Pericardium fibroblast (primary cell): ENCODE data around the gene BIRC5. TPM values are rescaled to one million over a fixed set of nuclear protein-coding genes. Genes with fewer than 3 reads are reported as not detected.

ENCODE experiments used
- total RNA-seq: library from RNA; depleted of rRNA; stranded (reverse); fragments of >200 nt; gene quantifications from 2 replicates; pipeline ENCODE4 v1.2.3, GENCODE V29; 2015

The BIRC5 gene
- 2.0 and 3.1 TPM in 2 replicates for total RNA-seq

DNA sequence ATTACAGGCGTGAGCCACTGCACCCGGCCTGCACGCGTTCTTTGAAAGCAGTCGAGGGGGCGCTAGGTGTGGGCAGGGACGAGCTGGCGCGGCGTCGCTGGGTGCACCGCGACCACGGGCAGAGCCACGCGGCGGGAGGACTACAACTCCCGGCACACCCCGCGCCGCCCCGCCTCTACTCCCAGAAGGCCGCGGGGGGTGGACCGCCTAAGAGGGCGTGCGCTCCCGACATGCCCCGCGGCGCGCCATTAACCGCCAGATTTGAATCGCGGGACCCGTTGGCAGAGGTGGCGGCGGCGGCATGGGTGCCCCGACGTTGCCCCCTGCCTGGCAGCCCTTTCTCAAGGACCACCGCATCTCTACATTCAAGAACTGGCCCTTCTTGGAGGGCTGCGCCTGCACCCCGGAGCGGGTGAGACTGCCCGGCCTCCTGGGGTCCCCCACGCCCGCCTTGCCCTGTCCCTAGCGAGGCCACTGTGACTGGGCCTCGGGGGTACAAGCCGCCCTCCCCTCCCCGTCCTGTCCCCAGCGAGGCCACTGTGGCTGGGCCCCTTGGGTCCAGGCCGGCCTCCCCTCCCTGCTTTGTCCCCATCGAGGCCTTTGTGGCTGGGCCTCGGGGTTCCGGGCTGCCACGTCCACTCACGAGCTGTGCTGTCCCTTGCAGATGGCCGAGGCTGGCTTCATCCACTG lies at the start of gene BIRC5:
BIRC5 (plus strand) TSS at position 238 of the 690 bp plus-strand sequence; CDS start at position 302, 64 bp downstream.

DNA sequence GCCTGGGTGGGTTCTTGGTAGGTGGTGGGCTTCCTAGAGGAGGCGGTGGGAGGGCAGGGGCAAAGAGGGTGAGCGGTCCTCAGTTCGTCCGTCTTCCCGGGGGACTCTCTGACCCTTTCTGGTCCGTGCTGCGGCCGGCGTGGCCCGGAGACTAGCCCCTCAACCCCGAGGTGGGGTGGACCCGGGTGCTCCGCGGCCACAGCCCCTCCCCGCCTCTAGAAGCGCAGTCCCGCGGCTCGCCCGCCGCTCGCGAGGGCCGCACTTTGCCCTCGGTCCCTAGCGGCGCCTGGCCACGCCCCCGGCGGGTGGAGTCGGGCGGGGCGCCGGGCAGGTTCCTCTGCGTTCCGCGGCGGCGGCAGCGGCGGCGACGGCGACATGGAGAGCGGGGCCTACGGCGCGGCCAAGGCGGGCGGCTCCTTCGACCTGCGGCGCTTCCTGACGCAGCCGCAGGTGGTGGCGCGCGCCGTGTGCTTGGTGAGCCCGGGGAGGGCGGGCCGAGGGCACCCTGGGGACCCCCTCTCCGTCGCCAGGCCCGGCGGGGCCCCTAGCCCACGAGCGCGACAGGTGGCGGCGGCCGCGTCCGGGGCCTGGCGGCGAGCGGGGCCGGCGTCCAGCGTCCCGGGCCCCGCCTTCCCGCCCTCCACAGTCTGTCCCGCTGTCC lies 45.7 kb upstream of the BIRC5 start, which contains the start of gene SYNGR2:
SYNGR2 (plus strand) TSS at position 340 of the 661 bp plus-strand sequence; CDS start at position 376, 36 bp downstream.

DNA sequence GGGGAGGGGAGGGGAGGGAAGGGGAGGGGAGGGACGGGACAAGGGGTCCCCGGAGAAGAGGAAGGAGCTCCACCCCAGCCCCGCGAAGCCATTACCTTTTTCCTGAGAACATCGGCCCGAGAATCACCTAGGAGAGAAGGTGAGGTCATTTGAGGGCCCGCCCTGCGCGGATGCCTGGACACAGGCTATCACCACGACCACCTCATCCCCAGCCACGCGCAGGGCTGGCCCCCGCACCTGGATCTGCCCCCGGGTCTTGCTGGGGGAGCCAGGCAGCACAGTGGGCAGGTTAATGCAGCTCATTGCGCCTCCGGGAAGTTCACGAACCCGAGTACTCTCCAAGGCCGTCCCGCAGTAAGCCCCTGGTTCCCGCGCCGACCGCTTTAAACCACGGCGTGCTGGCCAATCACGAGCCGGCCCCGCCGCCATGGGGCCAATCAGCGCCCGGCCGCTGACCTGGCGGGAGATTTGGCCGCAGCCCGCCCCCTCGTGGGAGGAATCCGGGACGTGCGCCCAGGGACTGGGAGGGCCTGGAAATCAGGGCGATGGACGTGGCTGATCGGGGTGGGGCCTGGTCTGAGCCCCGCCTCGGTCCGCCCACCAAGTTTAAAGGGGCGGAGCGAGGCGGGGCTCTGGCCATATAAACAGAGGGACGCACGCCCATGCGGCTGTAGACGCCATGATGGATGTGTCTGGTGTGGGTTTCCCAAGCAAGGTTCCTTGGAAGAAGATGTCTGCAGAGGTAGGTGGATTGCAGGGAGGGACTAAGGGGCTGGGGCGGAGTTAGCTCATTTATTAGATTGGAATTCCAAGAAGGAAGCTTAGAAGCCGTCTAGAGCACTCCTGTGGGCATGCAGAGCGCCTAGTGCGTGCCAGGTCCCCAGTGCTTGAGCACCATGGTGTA lies 27.1 kb upstream of the BIRC5 start, which contains the start of the genes AFMID and TK1:
AFMID (plus strand) TSS at position 671 of the 904 bp plus-strand sequence; CDS start at position 680, 9 bp downstream.
TK1 (minus strand) TSS at position 361 of the 904 bp plus-strand sequence; CDS start at position 303, 58 bp downstream.

DNA sequence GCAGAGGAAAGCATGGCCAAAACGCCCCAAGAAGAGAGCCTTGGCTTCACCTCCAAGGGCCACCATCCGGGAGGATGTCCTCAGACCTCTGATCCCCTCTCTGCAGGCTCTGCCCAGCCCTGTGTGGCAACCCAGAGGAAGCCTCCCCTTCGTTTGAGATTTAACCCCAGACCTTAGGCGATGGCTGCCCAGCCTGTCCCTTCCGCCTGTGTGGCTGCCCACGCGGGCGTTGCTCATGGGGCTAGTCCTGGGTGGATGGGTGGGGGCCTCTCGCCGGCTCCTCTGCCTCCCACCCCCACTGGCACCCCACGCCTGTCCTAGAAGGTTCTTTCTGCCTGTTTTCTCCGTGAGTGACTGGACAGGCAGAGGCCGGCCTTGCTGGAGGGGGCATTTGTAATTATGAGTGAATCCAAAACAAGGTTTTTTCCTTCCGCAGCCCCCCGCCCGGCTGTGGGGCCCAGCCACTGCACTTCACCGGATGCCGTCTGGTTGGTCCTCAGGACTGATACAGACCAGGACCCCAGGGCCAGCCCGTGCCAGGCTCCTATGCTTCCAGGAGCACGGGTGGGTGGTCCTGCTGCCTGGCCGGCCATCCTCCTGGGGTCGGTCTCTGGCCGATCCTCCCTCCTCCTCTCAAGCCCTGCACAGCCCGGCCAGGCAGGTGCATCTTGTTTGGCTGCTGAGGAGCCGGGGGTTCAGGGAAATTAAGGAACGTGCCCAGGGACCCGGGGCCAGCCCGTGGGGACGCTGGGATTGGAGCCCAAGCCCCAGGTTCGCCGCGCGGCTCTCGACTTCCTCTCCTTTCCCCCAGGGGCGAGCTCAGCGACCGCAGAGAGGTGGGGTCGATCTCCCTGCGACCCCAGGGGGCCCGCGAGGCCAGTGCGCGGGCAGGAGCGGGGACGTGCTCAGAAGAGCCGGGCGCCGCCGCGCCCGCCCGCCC lies 17.2 kb downstream of the BIRC5 start, which contains the start of gene TMEM235:
TMEM235 (plus strand) TSS at position 636 of the 940 bp plus-strand sequence. CDS start 393 bp downstream, outside the sequence.

Other genes starting within 250 kb of the BIRC5 start
- gene TMC6, start 85.5 kb upstream of the BIRC5 start, total RNA-seq: 2.9 and 4.4 TPM in 2 replicates
- gene TMC8, start 83.5 kb upstream of the BIRC5 start, total RNA-seq: under 0.01 and 0.09 TPM in 2 replicates
- not detected in 2 replicates for gene C17orf99, start 67.9 kb upstream of the BIRC5 start, total RNA-seq
- 1.9 and 7.9 TPM in 2 replicates for gene SYNGR2, start 45.7 kb upstream of the BIRC5 start, total RNA-seq
- 5.2 and 6.9 TPM in 2 replicates for gene TK1, start 27.2 kb upstream of the BIRC5 start, total RNA-seq
- gene AFMID, start 26.9 kb upstream of the BIRC5 start, total RNA-seq: 40.3 and 52.4 TPM in 2 replicates
- gene TMEM235, start 17.4 kb downstream of the BIRC5 start, total RNA-seq: not detected in 2 replicates
- 66.5 and 82.6 TPM in 2 replicates for gene SOCS3, start 145.8 kb downstream of the BIRC5 start, total RNA-seq
- 16.0 and 30.0 TPM in 2 replicates for gene PGS1, start 164.4 kb downstream of the BIRC5 start, total RNA-seq